SHP77 treated with DMSO at 0.1 percent for 48 hours (cell line): ENCODE results near the gene CD58.
"Not testable (repeated sequence)": the region's sequence is repeated elsewhere in the genome, so short reads cannot be mapped to it uniquely, and the experiment has no call there.

ENCODE experiments used
- DNase-seq: peaks from one replicate; lab custom pipeline; 2025; lab: John Stamatoyannopoulos, UW

Gene CD58

GRCh38 chr1:116591951-116592605, 21.3 kb upstream of the CD58 start:
- not testable (repeated sequence) for DNase-seq

DNA sequence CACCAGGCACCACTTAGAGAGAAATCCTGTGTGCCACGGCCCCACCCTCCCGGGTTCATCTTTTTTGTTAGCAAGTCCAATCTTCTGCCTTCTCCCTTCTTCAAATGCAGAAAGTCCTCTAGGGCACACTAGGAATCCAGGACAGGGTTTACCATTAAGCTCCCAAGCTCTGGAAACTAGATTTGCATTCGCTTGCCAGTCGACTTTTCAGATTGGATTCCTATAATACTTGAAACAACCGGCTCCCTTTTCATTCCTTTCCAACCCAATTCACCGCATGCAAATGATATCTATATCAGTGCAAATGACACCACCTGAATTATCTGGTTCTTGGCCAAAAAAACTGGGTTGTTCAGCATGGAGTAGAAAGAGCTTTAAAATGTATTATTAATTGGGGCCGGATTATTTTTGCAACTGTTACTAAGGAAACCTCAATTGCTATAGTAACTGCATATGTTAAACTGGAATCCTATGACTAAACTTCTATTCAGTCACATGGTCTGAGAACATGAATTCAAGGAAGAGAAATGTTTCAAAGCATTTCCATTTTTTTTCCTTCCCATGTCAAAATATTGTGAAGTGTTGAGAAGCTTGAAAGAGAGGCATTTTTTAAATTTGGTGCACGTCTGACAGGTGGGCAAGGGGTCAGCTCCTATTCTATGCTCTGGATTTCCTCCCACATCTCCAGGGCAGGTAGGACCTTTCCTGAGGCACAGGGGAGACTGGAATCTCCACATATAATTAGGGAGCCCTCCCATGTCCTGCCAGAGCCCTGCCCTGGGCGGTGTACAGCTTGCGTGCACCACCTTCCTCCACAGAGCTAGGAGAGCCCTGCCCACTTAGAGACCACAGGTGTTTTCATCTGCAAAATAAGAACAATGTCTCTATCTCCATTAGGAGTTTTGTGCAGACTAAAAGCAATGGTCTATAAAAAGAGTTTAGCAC, 20.5 kb upstream of the CD58 start:
- not testable (repeated sequence) for DNase-seq

GRCh38 chr1:116590359-116591005, 19.7 kb upstream of the CD58 start:
- DNase-seq, result not testable (repeated sequence)

DNA sequence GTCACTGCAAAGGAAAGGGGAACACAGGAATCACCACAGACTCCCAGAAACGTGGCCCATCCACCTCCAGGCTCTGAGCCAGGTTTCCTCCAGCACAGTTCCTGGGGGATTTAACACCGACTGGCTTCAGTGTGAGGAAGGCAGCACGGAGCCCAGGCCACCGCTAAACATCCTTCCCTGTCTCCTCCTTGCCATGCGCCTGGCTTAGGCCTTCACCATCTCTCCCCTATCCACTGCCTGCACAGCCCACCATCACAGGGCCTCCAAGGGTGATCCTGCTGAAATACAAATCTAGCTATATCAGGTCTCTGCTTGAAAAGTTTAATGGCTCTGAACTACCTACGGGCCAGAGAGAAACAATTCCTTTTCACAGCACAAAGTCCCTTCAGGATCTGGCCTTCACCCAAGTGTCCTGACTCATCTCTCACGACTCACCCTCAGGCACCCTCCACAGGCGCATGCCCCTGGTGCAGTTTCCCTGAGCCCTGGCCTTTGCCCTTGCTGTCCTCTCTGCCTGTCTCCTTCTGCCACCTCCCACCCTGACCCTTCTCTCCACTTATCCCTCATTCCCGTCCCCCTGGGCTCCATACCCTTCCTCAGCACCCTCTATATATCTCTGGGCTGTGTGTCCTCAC, 18.4 kb upstream of the CD58 start:
- DNase-seq, result not testable (repeated sequence)

- no peak for DNase-seq
Measured at GRCh38 chr1:116587501-116588227, 16.8 kb upstream of the CD58 start.

DNA sequence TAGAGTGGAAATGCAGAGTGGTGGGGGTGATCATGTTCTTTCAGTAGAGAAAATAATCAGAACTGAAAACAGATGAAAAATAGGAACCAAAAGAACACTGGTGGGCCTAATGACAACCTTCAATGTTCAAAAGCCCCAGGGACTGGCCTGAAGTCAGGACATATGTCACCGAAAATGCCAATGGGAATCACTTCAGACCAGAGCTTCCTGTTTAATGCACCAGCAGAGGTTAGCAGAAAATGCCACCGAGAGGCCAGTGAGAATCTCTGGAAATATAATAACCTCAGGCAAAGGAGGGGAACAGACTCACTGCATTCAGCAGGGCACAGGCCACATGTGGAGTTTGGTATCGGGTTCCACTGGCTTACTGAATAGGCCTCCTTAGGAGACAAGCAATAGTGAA, 15.9 kb upstream of the CD58 start:
- no peak for DNase-seq

GRCh38 chr1:116585886-116586285, 15.1 kb upstream of the CD58 start:
- DNase-seq, result no peak

- no peak for DNase-seq
Measured at GRCh38 chr1:116581323-116581885, 10.6 kb upstream of the CD58 start.

- no peak for DNase-seq
Measured at GRCh38 chr1:116580446-116581322, 9.9 kb upstream of the CD58 start.

- no peak for DNase-seq
Measured at GRCh38 chr1:116579259-116579875, 8.5 kb upstream of the CD58 start.

DNA sequence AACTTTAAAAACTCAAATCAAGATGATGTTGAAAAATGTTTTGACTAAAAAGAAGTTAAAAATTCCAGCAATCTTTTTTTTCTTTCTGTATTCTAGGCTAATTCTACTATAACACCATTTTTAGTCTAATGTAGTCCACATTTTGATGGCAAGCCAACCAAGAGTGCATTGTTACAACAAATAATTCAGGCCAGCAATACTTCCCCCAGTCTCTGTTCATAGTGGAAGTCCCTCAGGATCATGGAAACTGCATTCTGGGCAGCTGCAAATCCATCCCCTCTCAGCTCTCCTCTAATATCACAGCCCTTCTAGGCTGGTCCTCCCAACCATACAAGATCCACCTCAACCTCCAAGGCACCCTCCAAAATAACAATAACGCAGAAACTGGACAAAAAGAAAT, 7.8 kb upstream of the CD58 start:
- DNase-seq, result no peak

DNA sequence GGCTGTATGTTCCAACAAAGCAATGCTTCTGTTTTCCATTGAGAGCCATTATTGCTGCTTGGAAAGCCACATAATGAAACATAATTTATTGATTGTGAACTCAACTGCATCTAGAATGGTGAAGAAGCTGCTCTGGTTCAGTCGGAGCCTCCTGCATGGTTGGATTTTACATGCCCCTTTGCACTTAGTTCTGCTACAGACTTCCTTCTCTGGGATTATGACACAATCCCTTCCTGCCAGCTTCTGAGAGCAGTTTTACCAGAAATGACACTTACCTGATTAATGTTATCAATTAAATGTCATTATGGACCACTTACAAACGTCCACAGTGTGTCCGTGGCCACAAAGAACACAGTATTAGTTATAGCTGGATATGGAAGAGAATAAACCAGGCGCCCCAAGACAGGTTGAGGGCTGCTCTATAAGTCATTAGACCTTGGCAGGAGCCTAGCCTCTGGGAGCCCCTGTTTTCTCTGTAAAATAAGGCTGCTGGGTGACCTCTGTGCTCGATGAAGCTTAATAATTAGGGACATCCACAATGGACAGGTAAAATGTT, 7.0 kb upstream of the CD58 start:
- no peak for DNase-seq

DNA sequence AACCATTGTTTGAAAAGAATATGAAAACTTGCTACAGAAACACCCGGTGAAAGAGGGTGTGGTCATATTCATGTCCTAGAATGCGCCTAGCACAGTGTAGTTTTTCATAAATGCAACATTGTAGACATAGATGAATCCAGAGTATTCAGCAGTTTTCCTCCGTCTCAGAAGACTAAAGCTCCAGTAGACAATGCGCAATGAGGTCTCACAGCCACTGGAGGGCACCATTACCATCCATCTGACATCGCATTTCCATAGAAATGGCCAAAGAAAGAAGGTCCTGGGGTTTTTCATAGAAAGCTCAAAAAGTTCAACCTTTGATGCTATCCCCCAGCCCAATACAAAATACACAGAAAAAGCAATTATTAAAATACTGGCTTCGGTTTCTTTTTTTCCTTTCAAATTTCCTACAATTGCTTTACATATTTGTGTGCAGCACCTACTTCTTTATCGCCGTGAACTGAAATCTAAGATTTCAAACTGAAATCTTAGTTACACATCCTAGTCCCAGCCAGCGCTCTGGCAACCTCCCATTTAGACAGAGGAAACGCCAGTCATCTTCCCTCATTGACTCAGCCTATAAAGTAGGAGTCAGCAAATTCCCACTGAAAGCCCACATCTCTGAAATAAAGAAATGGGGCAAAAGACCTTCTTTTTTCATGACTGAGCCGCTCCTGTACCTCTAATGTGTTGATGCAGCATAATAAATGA, 3.9 kb upstream of the CD58 start:
- DNase-seq, result no peak

DNA sequence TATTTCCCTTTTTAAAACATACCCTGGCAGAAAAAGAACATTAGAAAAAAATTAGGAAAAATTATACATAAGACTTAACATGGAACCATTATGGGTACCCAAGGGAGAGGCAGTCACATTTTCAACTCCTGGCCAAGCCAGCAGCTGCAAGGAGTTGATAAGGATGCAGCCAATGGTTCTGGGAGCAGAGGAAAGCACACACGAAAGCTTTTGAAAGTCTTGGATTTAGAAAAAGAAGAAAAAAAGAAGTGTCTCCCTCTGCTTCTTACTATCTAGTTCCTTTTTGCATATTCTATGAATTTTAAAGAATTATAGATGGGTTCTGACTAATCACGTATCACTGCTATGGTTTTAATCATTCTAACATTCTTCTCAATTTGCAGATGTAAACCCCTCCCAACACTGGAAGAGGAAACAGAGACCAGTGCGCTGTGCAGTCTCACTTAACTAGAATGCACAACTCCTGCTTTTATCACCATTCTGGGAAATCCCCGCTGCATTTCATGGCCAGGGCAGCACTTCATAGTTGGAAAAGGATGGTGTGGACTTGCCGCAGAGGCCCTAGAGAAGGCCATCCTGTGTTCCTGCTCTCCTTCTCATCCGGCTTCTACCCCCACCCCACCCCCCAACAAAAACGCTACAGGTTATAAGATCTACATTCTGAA, 2.7 kb upstream of the CD58 start:
- no peak for DNase-seq

- no peak for DNase-seq
Measured at GRCh38 chr1:116572771-116573430, 2.1 kb upstream of the CD58 start.

DNA sequence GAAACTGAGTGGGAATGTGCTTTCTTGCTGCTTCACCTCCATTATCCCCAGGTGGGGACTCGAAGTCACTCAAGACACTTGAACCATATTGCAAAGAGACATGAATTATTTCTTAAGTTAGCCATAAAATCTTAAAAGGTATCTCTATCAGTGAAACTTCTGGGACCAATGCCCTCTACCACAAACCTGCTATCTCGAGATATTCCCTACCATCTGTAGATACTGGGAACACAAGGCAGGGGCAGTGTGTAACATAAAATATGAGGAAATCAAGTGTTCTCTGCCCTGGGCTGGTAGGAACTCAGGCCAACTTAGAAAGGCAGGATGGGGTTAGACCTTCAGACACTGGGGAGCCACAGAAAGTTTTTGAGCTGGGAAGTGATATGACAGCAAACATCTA, 1.3 kb upstream of the CD58 start:
- DNase-seq, result no peak

DNA sequence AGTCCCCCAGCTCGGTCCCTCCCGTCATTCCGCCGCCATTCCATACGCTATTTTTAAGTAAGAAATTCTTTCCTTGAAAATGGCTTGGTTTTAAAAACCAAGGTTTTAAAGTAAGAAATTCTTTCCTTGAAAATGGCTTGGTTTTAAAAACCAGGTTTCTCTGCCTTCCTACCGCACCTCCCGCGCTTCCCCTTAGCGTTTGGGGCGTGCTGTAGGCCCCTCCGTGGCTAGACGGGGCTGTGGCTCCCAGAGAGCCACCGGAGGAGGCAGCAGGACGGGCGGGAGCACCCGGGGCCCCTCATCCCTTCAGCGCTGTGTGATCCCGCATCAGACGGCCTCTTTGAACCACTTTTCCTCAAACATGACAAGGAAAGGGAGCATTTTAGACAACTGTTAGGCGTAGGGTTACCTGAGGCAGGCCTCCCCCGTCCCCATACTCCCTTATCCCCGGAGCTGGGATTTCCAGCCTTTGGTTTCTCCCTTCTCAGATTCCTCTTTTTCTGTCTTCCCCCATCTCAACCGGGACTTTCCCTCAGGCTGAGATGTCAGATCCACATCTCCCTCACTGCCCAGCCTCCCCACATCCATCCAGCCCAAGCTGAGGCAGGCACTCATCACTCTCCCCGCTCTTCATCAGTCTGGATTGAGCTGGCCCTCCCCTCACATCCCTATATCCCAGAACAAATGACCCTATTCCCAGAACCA, 541 bp upstream of the CD58 start:
- no peak for DNase-seq
